GM12891 (cell line): ENCODE measurements around the gene DUSP8.

Experiments
- DNase-seq: peaks from one replicate; pipeline ENCODE4 v3.0.0; 2011; ENCODE audit warnings: low spot score; ENCODE audit not compliant: insufficient read length
- FAIRE-seq: peaks from 2 replicates; lab custom pipeline; 2011; peaks lifted over from hg19 to GRCh38; lab: Jason Lieb, UNC
- PAX5 ChIP-seq: IDR thresholded peaks from 2 replicates; pipeline ENCODE4 v1.6.1; 2011; ENCODE audit warnings: low read length, moderate library complexity, mild to moderate bottlenecking; ENCODE audit not compliant: insufficient read depth, severe bottlenecking
- POLR2A ChIP-seq: IDR thresholded peaks from 2 replicates; pipeline ENCODE4 v1.6.1; 2011; ENCODE audit warnings: low read depth, low read length, control low read depth
- POLR2AphosphoS5 ChIP-seq: IDR thresholded peaks from 2 replicates; pipeline ENCODE4 v1.6.1; 2011; ENCODE audit warnings: low read depth, low read length, control low read depth
- POU2F2 ChIP-seq: IDR thresholded peaks from 2 replicates; pipeline ENCODE4 v1.6.1; 2011; ENCODE audit warnings: low read depth, mild to moderate bottlenecking, control low read depth, low read length, moderate library complexity
- SPI1 ChIP-seq: IDR thresholded peaks from 2 replicates; pipeline ENCODE4 v1.6.1; 2011; ENCODE audit warnings: low read depth, low read length, control low read depth
- TAF1 ChIP-seq: IDR thresholded peaks from 2 replicates; pipeline ENCODE4 v1.6.1; 2011; ENCODE audit warnings: low read depth, low read length, control low read depth

Gene DUSP8

DNA sequence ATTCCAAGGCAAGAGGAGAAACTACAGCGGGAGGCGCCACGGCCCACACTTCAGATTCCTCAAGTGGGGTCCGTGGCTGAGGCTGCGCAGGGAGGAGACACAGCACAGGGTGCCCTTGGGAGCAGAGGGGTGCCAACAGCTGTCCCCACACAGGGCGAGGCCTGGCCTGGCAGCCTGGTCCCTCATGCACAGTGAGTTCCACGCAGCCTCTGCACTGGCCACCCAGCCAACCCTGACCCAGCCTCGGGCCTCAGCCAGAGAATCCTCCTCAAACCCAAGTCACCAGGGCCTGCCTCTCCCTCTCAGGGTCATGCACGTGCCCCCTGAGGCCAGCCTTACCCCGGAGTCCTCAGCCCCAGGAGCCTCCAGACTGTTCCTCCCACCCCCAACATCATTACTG, 63.1 kb downstream of the DUSP8 start:
- TF ChIP-seq POLR2AphosphoS5 (no peak), SPI1 (no peak), TAF1 (no peak), POU2F2 (no peak), PAX5 (no peak), POLR2A (no peak)
- DNase-seq: no peak
- no peak for FAIRE-seq

DNA sequence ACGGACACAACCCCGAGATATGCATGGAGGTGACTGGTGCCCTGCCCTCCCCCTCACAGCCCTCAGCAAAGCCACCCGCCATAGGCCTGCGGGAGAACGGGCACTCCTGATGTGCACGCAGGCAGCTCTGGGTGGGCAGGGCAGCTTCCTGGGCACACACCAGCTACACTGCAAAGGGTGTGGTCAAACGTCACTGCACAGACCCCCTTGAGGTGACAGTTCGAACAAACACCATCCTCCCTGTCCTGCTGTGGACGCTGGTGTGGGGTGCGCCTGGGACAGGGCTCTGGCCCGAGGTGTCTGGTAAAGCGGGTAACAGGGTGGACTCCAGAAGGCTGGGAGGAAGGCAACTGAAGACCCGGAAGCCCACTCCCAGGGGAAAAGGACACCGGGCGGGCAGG, 63.6 kb downstream of the DUSP8 start:
- no peak for FAIRE-seq
- TF ChIP-seq POLR2A: no peak
- no peak for TF ChIP-seq POU2F2
- no peak for TF ChIP-seq PAX5
- no peak for TF ChIP-seq POLR2AphosphoS5
- no peak for TF ChIP-seq TAF1
- TF ChIP-seq SPI1: no peak

DNA sequence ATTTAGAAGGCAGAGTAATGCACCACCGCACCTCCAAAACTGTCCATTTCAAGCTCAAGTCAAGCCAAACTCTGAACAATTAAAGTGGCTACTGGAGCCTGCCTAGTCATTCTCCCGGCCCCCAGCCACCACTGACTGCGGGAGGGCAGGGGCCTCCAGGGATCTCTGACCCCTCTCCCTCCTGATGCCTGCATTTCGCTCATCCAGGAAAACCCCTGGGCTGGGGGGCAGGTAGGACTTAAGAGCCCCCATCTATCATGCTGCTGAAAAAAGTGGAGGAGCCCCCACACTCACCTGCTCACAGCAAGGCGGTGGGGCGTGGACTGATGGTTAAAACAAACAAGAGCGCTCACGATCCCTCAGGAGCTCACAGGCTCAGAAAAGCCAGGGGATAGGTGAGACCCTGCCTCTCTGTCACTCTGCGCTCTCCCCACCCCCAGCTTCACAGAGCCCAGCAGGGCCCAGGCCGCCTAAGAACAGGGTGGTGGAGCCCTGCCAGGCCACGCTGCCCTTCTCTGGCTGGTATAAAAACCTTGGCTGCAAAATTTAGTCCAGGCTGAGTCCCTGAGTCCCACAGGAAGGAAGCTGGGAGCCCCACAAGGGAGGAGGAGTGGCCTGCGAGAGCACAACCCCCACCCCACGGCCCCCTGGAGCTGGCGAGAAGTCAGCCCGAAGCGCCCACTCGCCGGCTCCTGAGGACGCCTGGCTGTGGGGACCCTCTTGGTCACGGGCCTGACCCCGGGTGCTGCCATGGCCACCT, 64.5 kb downstream of the DUSP8 start:
- DNase-seq: no peak
- no peak for FAIRE-seq
- no peak for TF ChIP-seq TAF1
- no peak for TF ChIP-seq SPI1
- no peak for TF ChIP-seq PAX5
- TF ChIP-seq POLR2A: no peak
- TF ChIP-seq POU2F2: no peak
- no peak for TF ChIP-seq POLR2AphosphoS5

More for the DNA sequence above, 63.6 kb downstream of the DUSP8 start:
- no peak for DNase-seq

DNA sequence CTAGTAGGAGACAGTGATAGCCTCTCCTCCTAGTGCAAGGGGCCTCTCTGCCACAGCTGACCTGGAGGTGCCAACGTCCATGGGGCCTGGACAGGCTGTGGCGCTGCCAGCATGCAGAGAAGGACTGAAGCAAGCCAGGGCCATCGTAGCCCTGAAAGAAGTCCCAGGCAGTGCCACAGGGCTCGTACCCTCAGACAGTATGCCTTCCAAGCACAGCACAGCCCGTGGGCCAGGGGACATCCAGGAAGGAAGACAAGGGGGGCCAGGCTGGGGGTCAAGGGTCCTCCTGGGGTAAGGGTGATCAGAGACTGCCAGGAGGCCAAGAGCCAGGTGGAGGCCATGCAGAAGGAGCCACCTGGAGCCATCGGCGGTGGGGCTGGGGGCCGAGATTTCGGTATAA, 65.1 kb downstream of the DUSP8 start:
- no peak for FAIRE-seq
- TF ChIP-seq TAF1 (no peak), POU2F2 (no peak), PAX5 (no peak), SPI1 (no peak), POLR2A (no peak), POLR2AphosphoS5 (no peak)
- DNase-seq: no peak

DNA sequence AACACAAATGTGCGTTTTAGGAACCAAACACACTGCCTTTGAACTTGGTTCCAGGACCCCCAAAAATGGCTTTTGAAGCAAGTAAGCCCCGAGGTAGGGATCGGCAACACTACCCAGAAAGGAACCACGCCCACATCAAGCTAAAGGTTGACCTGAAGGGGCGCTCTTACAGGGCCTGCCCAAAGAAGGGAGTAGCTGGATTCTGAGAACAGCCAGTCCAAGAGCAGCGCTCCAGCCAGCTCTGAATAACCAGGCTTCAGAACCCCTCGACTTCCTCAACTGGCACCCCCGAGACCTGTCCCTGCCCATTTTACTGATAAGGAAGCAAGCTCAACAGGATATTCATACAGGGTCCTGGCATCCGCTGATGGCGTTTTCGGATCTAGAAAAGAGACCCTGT, 66.6 kb downstream of the DUSP8 start:
- FAIRE-seq (no peak), DNase-seq (no peak)
- TF ChIP-seq SPI1 (no peak), TAF1 (no peak), PAX5 (no peak), POLR2A (no peak)

DNA sequence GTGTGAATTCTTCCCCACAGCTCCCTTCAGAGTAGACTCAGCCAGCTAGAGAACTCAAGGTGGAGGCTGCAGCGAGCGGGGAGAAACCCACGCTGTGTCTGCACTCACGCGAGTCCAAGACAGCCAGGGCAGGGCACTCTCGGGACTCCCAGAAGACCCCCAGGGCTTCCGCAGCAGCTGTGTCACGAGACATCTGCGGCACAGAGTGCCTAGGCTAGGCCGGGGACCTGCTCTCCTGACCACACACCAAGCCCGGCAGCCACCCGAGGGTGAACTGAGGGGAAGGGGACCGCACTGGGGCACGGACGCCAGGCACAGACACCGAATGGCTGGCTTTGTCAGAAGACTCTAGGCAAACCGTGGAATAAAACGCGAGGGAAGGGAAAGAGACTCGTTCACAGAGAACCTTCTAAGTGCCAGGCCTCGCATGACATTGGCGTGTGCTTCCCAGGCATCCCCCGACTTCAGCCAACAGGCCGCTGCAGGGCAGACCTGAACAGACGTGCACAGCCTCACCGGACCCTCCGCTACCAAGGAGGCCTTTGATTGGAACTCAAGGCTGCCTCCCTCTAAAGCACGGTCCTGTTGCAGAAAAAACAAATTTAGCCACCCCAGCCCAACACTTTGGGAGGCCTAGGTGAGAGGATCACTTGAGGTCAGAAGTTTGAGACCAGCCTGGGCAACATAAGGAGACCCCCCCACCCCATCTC, 67.3 kb downstream of the DUSP8 start:
- DNase-seq (no peak), FAIRE-seq (no peak)
- TF ChIP-seq POLR2A (no peak), SPI1 (no peak), PAX5 (no peak)

- DNase-seq: no peak
- FAIRE-seq: no peak
- TF ChIP-seq TAF1 (no peak), POLR2AphosphoS5 (no peak), SPI1 (no peak), POU2F2 (no peak), POLR2A (no peak), PAX5 (no peak)
These were observed 67.9 kb downstream of the DUSP8 start for GRCh38 chr11:1504138-1504537.
